RWPE1 (cell line): ENCODE data around the gene GID4.

Experiments used
- CTCF ChIA-PET: fragments of 350-600 bp; sonication (Branson Sonifier 250); formaldehyde crosslinking; extraction: SDS; loops from one replicate; lab custom pipeline; 2021; lab: Yijun Ruan, JAX
- POLR2A ChIA-PET: fragments of 400-600 bp; formaldehyde crosslinking; extraction: SDS; loops from one replicate; lab custom pipeline; 2020; ENCODE audit warnings: antibody characterized with exemption; ENCODE audit not compliant: low non-redundant PET; lab: Yijun Ruan, JAX
- DNase-seq: peaks from one replicate; pipeline ENCODE4 v3.0.0; 2012; ENCODE audit warnings: low spot score
- H3K27ac ChIP-seq: fragments of 450-650 bp; 2 replicates; pipeline ENCODE4 v1.5.1; 2017
- TF ChIP-seq, protein P1 (sequence below): fragments of 450-650 bp; conservative IDR thresholded peaks from 2 replicates; pipeline ENCODE4 v1.5.1; 2017; ENCODE audit warnings: low read depth, mild to moderate bottlenecking

Gene GID4

DNA sequence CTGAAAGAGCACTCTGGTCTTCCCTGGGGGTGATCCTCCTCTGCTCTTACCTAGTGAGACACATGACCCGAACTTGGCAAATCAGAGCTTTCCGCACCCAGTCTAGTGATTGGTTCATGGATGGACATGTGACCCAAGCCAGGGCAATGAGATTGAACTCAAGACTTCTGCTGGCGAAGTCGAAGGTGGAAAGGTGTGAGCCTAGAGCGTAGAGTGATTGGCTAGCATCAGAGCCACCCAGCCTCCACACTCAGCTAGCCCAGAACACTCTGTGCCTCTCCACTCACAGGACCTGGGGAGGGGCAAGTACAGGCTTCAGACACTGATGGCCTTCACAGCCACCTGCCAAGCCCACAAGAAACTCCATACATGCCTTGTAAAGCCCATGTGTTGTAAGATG is 17.8 kb upstream of the GID4 start:
- CTCF ChIA-PET, result interaction anchor here (0.6 kb wide), 1 partner anchor 825 kb away, joined by 5 read pairs; no protein-coding TSS in a partner anchor
- POLR2A ChIA-PET, result no interaction called here

DNA sequence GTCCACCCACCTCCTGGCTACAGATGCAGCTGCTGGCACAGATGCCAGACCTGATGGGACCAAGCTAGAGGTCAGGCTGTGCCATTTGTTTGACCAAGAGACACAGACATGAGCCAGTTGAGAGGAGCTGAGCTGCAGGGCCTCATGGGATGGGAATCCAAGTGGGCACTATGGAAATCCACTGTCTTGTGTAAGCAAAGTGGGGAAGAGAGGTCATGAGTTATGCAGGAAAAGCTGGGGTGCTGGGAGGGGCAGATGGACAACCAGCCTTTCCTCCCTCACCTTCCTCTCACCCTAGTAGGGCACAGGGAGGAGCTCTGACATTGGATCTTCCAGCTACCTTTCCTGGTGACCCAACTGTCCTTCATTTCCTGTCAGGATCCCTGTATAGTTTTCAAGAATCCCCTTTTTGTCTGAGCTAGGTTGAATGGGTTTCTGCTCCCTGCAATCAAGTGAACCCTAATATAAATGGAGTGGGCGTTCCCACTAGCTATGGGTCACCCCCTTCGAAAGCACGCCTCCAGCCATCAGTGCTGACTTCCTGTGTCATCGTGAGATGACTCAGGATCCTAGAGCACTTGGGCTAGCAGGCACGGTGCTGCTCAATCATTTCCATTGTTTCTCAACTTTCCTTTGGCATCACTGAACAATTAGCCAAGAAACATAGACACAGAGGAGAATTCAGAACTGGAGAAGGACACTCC is 13.8 kb upstream of the GID4 start:
- peak; percentile 60 for DNase-seq
- peak overlapping the region; percentile 69 for H3K27ac ChIP-seq
- TF ChIP-seq, protein P1, sequence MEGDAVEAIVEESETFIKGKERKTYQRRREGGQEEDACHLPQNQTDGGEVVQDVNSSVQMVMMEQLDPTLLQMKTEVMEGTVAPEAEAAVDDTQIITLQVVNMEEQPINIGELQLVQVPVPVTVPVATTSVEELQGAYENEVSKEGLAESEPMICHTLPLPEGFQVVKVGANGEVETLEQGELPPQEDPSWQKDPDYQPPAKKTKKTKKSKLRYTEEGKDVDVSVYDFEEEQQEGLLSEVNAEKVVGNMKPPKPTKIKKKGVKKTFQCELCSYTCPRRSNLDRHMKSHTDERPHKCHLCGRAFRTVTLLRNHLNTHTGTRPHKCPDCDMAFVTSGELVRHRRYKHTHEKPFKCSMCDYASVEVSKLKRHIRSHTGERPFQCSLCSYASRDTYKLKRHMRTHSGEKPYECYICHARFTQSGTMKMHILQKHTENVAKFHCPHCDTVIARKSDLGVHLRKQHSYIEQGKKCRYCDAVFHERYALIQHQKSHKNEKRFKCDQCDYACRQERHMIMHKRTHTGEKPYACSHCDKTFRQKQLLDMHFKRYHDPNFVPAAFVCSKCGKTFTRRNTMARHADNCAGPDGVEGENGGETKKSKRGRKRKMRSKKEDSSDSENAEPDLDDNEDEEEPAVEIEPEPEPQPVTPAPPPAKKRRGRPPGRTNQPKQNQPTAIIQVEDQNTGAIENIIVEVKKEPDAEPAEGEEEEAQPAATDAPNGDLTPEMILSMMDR, result no peak
- POLR2A ChIA-PET, result no interaction called here
- CTCF ChIA-PET, result interaction anchor here (0.6 to 1.8 kb wide), 3 partner anchors 8 to 198 kb away, joined by 5 to 9 read pairs (median 8); no protein-coding TSS in a partner anchor

More for the DNA sequence above, 17.8 kb upstream of the GID4 start:
- TF ChIP-seq, protein P1, result no peak
- DNase-seq, result no peak
- peak overlapping the region; percentile 2; the same call in 1 of the 2 replicates for H3K27ac ChIP-seq

GRCh38 chr17:18025945-18026776 is 13.0 kb upstream of the GID4 start:
- H3K27ac ChIP-seq, result peak overlapping the region; percentile 69
- DNase-seq, result no peak
- ChIA-PET CTCF (interaction anchor here (0.6 to 1.6 kb wide), 2 partner anchors 135 to 198 kb away, joined by 5 to 8 read pairs; no protein-coding TSS in a partner anchor), POLR2A (no interaction called here)
- TF ChIP-seq, protein P1, result no peak

- no peak for DNase-seq
- CTCF ChIA-PET, result interaction anchor here (1.1 kb wide), 1 partner anchor 216 kb away, joined by 4 read pairs; no protein-coding TSS in a partner anchor
- TF ChIP-seq, protein P1, result no peak
- POLR2A ChIA-PET, result no interaction called here
- peak overlapping the region; percentile 69 for H3K27ac ChIP-seq
Measured at GRCh38 chr17:18027280-18027679, 11.9 kb upstream of the GID4 start.

DNA sequence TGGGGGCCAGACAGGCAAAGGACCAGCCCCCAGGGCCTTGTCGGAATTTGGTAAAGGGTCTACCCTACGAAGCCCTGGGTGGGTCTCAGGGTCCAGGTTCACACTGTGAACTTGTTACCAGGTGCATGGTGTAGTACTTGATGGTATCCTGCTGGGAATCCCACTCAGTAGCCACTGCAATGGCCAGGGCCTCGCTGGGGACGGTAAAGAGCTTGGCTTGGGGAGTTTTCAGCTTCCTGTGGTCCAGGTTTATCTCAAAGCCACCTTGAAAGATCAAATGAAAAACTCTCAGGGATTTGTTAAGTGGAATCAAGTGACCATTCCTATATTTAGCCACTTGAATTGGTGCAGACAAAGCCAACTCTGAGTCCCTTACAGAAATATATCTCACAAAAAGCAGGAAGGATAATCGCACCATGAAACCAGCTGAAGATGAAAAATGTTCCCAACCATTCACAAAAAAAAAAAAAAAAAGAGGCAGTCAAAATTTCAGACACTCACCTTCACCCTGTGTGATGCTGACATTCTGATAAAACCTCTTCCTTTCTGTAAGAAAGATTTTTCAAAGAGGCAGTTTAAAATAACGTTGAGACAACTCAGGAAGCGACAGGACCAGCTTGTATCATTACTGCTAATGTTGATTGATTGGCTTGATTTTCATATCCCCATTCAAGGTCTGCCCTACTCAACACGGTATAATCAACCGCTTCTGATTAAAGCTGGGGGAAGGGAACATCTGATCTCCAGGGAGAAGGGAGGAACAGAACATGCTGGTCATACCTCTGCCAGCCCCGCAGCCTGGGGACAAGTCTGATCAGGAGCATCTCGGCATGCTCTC is 10.9 kb upstream of the GID4 start:
- ChIA-PET POLR2A (no interaction called here), CTCF (interaction anchor here (0.6 kb wide), 1 partner anchor 42 kb away, joined by 3 read pairs; no protein-coding TSS in a partner anchor)
- H3K27ac ChIP-seq, result peak overlapping the region; percentile 30; the same call in 1 of the 2 replicates
- no peak for DNase-seq
- TF ChIP-seq, protein P1, result no peak
